PC-9 (cell line): Measurements from ENCODE around the gene STPG3. TPM values are rescaled to one million over a fixed set of nuclear protein-coding genes. Genes with fewer than 3 reads are reported as not detected.

Source experiments
- BruUV-seq: library from RNA; stranded (reverse); fragments of 400-500 nt; replicated peaks from 2 replicates; lab custom pipeline; 2021; lab: Mats Ljungman, UMichigan
- CTCF ChIA-PET: fragments of 300-600 bp; sonication (Branson Sonifier 250); formaldehyde crosslinking; loops from one replicate; lab custom pipeline; 2022; ENCODE audit warnings: antibody characterized with exemption; lab: Charles Lee
- POLR2A ChIA-PET: fragments of 300-600 bp; sonication (Branson Sonifier 250); formaldehyde crosslinking; loops from one replicate; lab custom pipeline; 2022; ENCODE audit warnings: antibody characterized with exemption; ENCODE audit not compliant: unreplicated experiment; lab: Charles Lee
- DNase-seq, 2 experiments: peaks; one replicate each; pipeline versions ENCODE4 v3.0.0 to v3.0.0-alpha.2; 2015 to 2022; ENCODE audit warnings: mixed read lengths in 1 of 2
- H2AFZ ChIP-seq: fragments of 200-600 bp; sonication (generic); 2 replicates; pipeline ENCODE4 v1.8.1; 2017; ENCODE audit warnings: antibody characterized with exemption
- H3F3A ChIP-seq: fragments of 200-600 bp; sonication (generic); 2 replicates; pipeline ENCODE4 v1.8.1; 2017; ENCODE audit warnings: antibody characterized with exemption, mild to moderate bottlenecking, low read depth; ENCODE audit not compliant: insufficient read depth
- H3K27ac ChIP-seq: fragments of 200-600 bp; sonication (generic); 2 replicates; pipeline ENCODE4 v1.6.1; 2016; ENCODE audit warnings: mixed run types
- H3K27me3 ChIP-seq: fragments of 200-600 bp; sonication (generic); 2 replicates; pipeline ENCODE4 v1.6.1; 2016; ENCODE audit warnings: low read depth, mixed run types; ENCODE audit not compliant: insufficient read depth
- H3K36me3 ChIP-seq: fragments of 200-600 bp; sonication (generic); 2 replicates; pipeline ENCODE4 v1.6.1; 2016; ENCODE audit warnings: low read depth, mixed run types
- H3K4me1 ChIP-seq: fragments of 200-600 bp; sonication (generic); replicated peaks from 2 replicates; pipeline ENCODE4 v1.6.1; 2016; ENCODE audit warnings: mixed run types; ENCODE audit not compliant: insufficient read depth
- H3K4me2 ChIP-seq: fragments of 200-600 bp; sonication (generic); 2 replicates; pipeline ENCODE4 v1.6.1; 2017; ENCODE audit warnings: mixed run types
- H3K4me3 ChIP-seq: fragments of 200-600 bp; sonication (generic); 2 replicates; pipeline ENCODE4 v1.6.1; 2016; ENCODE audit warnings: mixed run types
- H3K79me2 ChIP-seq: fragments of 200-600 bp; sonication (generic); 2 replicates; pipeline ENCODE4 v1.6.1; 2017; ENCODE audit warnings: low read depth, mixed run types
- H3K9me2 ChIP-seq: fragments of 200-600 bp; sonication (generic); 2 replicates; pipeline ENCODE4 v1.8.1; 2017; ENCODE audit warnings: mild to moderate bottlenecking; ENCODE audit not compliant: insufficient read depth
- H3K9me3 ChIP-seq: fragments of 200-600 bp; sonication (generic); 2 replicates; pipeline ENCODE4 v1.8.1; 2016; ENCODE audit warnings: low read depth; ENCODE audit not compliant: insufficient read depth
- H4K20me1 ChIP-seq: fragments of 200-600 bp; sonication (generic); 2 replicates; pipeline ENCODE4 v1.8.1; 2017; ENCODE audit not compliant: insufficient read depth
- EZH2 ChIP-seq: fragments of 200-600 bp; sonication (generic); IDR thresholded peaks from 2 replicates; pipeline ENCODE4 v1.8.0; 2017; ENCODE audit warnings: antibody characterized with exemption, low read depth
- intact Hi-C: fragments of 100-400 bp; cut with micrococcal nuclease; formaldehyde crosslinking; loops from one replicate; pipeline ENCODE4 v1.10.0; 2022; ENCODE audit not compliant: unreplicated experiment
- total RNA-seq: library from RNA; stranded (reverse); gene quantifications from 2 replicates; pipeline ENCODE4 v1.2.3, GENCODE V29; 2021
- TF ChIP-seq, protein P1 (sequence below): fragments of 200-600 bp; sonication (generic); conservative IDR thresholded peaks from 2 replicates; pipeline ENCODE4 v1.6.1; 2017; ENCODE audit warnings: mixed run types, antibody characterized with exemption, mild to moderate bottlenecking, moderate library complexity

STPG3 gene
- total RNA-seq, 1 experiment from 2014 or later, result 0.46 TPM

DNA sequence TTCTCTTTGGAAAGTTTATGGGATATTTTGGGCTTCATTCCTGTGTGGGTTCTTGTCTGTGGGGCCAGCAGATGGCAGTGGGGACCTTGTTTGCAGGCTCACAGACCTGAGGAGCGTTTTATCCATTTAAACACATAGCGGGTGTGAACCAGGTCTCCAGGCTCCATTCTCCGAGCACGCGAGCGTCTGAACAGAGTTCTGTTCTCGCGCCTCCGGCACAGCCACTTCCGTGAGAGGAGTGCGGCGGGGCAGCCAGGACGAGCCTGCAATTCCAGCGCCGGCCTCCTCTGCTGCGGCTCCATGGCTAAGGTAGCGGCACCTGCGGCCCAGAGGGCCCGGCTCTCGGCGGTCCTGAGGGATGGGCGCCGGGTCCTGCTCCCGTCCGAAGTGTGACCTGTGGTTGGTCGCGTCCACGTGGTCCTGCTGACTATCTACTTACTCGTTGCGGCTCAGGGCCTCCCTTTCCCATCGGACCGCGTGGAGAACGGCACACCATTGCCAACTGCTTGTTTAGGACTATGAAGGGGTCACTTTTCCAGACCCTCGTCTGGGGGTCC lies 43.7 kb downstream of the STPG3 start:
- no peaks in the 10 kb centered on the region for H3K9me2 ChIP-seq
- no peak for DNase-seq
- ChIA-PET CTCF (no interaction called here), POLR2A (interaction anchor here (0.6 kb wide), 1 partner anchor 257 kb away, joined by 24 read pairs; the partner anchor contains the start of gene MRPL41)
- intact Hi-C loops, result loop anchor here (1.0 kb wide), 1 partner anchor 257 kb away; the partner anchor contains the start of gene MRPL41
- peaks cover 10% of the 10 kb centered on the region for H3K79me2 ChIP-seq
- H3K27me3 ChIP-seq, result no peaks in the 10 kb centered on the region
- H3K9me3 ChIP-seq, result no peaks in the 10 kb centered on the region
- no peak overlapping the region for H3K27ac ChIP-seq
- H4K20me1 ChIP-seq, result peaks cover 9% of the 10 kb centered on the region
- H2AFZ ChIP-seq, result no peak overlapping the region
- BruUV-seq, result no TSS peak
- peaks cover 25% of the 10 kb centered on the region for H3F3A ChIP-seq
- TF ChIP-seq, protein P1, sequence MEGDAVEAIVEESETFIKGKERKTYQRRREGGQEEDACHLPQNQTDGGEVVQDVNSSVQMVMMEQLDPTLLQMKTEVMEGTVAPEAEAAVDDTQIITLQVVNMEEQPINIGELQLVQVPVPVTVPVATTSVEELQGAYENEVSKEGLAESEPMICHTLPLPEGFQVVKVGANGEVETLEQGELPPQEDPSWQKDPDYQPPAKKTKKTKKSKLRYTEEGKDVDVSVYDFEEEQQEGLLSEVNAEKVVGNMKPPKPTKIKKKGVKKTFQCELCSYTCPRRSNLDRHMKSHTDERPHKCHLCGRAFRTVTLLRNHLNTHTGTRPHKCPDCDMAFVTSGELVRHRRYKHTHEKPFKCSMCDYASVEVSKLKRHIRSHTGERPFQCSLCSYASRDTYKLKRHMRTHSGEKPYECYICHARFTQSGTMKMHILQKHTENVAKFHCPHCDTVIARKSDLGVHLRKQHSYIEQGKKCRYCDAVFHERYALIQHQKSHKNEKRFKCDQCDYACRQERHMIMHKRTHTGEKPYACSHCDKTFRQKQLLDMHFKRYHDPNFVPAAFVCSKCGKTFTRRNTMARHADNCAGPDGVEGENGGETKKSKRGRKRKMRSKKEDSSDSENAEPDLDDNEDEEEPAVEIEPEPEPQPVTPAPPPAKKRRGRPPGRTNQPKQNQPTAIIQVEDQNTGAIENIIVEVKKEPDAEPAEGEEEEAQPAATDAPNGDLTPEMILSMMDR, result peak; percentile 45
- no peak for TF ChIP-seq EZH2
- no peaks in the 10 kb centered on the region for H3K36me3 ChIP-seq
- peak overlapping the region; percentile 75 for H3K4me2 ChIP-seq
- peak overlapping the region; percentile 50; the same call in 1 of the 2 replicates for H3K4me3 ChIP-seq
- peaks cover 5% of the 10 kb centered on the region for H3K4me1 ChIP-seq

DNA sequence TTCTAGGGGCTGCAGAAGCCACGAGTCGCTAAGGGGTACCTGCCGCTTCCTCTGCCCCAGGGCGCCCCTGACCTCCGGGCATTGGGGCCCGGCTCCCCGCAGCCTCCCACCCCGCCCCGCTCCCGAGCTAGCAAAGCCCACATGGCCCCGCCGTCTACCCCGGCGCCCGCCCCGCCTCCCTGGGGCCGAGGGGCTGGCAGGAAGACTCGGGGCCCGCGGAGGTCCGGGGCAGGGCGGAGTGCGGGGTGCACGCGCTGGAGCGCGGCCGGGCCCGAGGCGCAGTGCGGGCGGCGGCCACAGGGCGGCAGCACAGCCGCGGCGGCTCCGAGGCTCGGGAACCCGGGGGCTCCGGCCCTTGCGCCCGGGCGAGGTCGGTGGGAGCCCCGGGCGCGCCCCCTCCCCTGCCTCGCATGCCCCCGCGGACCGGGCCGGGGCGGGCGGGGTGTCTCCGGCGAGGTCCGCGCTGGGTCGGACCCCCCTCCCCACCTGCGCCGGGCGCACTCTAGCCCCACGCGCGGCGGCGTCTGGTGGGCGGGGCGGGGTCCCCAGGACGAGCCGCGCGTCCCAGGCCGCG lies 44.2 kb downstream of the STPG3 start:
- TF ChIP-seq EZH2, result no peak
- TF ChIP-seq, protein P1, result peak; percentile 15; the same call in 1 of the 2 replicates
- H3F3A ChIP-seq, result peaks cover 31% of the 10 kb centered on the region
- BruUV-seq, result no TSS peak
- peaks cover 16% of the 10 kb centered on the region for H3K79me2 ChIP-seq
- POLR2A ChIA-PET, result no interaction called here
- peaks cover 10% of the 10 kb centered on the region for H3K4me1 ChIP-seq
- no peak overlapping the region for H3K27ac ChIP-seq
- no peaks in the 10 kb centered on the region for H3K9me2 ChIP-seq
- CTCF ChIA-PET, result no interaction called here
- H3K4me3 ChIP-seq, result peak overlapping the region; percentile 50; the same call in 1 of the 2 replicates
- intact Hi-C loops, result no loop called here
- DNase-seq, result peak in 1 of 2 experiments; percentile 77
- peak overlapping the region; percentile 75 for H3K4me2 ChIP-seq
- H3K9me3 ChIP-seq, result no peaks in the 10 kb centered on the region
- no peaks in the 10 kb centered on the region for H3K27me3 ChIP-seq
- no peak overlapping the region for H2AFZ ChIP-seq
- peaks cover 14% of the 10 kb centered on the region for H4K20me1 ChIP-seq
- H3K36me3 ChIP-seq, result no peaks in the 10 kb centered on the region

DNA sequence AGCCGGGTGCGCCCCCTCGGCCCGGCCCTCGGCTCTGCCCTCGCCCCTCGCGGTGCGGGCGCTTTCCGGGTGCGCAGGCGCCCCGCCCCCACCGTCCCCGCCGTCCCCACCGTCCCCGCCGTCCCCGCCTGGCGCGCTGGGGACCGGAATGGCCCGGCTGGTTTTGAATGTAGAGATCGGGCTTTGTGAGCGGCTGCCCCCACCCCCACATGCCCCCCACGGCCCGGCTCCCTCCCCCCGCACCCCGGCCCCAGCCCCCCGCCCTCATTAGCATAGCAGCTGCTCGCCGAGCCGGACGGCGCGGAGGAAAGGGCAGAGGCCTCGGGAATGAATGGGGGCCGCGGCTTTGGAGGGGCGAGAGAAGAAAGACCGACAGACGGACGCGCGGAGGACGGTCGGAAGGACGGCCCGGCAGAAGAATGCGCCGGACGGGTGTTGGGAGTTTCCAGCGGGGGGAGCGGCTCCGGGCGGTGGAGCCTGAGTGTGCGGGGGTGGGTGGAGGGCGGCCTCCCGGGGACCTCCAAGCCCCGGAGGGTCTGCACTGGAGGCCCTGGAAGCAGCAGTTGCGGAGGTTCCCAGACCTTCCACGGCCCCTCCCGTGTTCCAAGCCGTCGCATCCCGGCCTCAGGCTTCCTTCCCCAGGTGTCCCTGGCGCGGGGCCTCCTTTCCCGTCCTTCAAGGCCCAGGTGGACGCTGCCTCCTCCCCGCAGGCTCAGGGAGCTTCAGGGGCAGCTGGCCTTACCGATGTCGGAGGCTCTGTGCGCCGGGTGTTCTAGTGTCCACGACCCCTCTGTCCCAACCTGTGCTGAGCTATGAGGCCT lies 45.0 kb downstream of the STPG3 start:
- Histone ChIP-seq H3K79me2 (peaks cover 22% of the 10 kb centered on the region), H3K27ac (no peak overlapping the region), H3K9me3 (no peaks in the 10 kb centered on the region), H3K27me3 (no peaks in the 10 kb centered on the region), H3K4me2 (peak overlapping the region; percentile 75; the same call in 1 of the 2 replicates), H4K20me1 (peaks cover 14% of the 10 kb centered on the region), H3K36me3 (no peaks in the 10 kb centered on the region), H2AFZ (no peak overlapping the region), H3F3A (peaks cover 36% of the 10 kb centered on the region), H3K4me3 (peak overlapping the region; percentile 35; the same call in 1 of the 2 replicates), H3K9me2 (no peaks in the 10 kb centered on the region), H3K4me1 (peaks cover 11% of the 10 kb centered on the region)
- no peak for DNase-seq
- POLR2A ChIA-PET, result no interaction called here
- intact Hi-C loops, result no loop called here
- no TSS peak for BruUV-seq
- CTCF ChIA-PET, result no interaction called here
- TF ChIP-seq, protein P1, result no peak
- TF ChIP-seq EZH2, result no peak
